GM19452 (cell line): ENCODE measurements around the gene SDHA.
"Not testable (repeated sequence)": the region's sequence is repeated elsewhere in the genome, so short reads cannot be mapped to it uniquely, and the experiment has no call there.

ENCODE experiments used
- ATAC-seq: cut with Tn5 transposase; IDR thresholded peaks from one replicate; pipeline ENCODE4 v1.9.1; 2021; ENCODE audit not compliant: unreplicated experiment

The SDHA gene

DNA sequence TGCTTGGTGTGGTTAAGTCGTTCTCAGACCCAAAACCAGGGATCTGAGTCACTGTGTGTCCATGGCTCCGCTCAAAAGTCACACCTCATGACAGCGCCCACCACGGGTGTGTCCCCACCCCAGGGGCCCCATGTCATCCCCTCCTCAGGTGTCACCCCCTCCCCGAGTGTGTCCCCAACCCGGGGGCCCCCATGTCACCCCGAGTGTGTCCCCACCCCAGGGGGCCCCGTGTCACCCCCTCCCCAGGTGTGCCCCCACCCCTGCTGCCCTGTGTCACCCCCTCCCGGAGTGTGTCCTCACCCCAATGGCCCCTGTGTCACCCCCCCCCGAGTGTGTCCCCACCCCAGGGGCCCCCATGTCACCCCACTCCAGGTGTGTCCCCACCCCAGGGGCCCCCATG, 21.8 kb upstream of the SDHA start:
- no peak for ATAC-seq

DNA sequence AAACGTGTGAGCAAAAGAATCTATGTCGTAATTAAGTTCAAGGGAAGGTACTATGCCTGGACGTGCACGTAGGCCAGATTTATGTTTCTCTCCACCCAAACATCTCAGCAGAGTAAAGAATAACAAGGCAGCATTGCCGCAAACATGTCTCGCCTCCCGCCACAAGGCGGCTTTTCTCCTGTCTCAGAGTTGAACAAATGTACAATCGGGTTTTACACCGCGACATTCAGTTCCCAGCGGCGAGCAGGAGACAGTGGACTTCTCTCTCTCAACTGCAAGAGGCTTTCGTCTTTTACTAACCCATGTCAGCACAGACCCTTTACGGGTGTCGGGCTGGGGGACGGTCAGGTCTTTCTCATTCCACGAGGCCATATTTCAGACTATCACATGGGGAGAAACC, 21.1 kb upstream of the SDHA start:
- ATAC-seq = not testable (repeated sequence)

DNA sequence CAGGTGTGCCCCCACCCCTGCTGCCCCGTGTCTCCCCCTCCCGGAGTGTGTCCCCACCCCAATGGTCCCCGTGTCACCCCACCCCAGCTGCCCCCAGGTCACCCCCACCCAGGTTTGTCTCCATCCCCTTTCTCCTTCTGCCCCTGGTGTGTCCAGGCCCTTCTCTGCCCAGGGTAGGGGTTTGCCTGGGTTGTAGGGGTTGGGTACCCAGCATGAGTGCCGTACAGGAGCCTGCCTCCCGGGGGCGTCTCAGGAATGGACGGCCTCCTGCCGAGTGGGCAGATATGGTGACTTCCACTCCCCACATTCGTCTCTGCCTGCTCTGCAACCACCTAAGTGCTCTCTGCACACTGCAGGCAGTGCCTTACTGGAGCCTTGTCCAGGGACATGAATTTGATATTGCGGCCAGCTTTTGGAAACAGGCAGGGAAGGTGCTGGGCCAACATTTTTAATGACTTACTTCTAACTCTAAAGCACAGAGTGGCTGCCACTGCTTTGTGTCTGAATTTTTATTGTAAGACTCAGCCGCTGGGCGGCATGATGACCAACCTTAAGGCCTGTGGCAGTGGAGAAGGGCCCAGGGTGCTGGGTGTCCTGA, 20.1 kb upstream of the SDHA start:
- ATAC-seq = no peak

DNA sequence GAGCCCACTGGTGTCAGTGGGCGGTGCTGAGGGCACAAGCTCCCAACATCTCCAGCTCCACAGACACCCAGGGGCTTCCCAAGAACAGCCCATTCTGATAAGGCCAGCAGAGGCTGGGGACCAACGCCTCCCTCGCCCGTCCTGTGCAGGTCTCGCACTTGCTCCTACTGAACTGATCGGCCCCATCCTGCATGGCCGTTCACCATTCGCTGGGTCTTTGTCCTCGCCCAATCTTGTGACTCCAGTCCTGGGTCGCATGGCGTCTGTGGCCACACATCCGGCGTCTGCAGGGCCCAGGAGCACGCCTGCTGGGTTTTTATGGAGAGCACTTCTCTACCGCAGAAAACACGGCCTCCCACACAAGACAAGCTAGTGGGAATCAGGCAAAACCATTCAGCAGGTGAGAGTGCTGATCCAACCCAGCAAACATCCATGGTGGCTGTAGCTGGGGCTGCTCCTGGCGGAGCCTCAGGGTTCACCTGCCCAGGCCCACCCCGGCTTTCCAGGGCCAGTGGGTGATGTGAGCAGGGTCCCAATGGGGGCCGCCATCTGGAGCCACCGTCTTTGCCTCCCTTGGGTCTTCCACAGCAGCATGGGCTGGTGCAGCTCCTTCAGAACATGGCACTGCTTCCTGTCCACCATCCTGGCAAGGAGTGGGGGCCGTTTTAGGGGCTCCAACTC, 19.5 kb upstream of the SDHA start:
- ATAC-seq = no peak

DNA sequence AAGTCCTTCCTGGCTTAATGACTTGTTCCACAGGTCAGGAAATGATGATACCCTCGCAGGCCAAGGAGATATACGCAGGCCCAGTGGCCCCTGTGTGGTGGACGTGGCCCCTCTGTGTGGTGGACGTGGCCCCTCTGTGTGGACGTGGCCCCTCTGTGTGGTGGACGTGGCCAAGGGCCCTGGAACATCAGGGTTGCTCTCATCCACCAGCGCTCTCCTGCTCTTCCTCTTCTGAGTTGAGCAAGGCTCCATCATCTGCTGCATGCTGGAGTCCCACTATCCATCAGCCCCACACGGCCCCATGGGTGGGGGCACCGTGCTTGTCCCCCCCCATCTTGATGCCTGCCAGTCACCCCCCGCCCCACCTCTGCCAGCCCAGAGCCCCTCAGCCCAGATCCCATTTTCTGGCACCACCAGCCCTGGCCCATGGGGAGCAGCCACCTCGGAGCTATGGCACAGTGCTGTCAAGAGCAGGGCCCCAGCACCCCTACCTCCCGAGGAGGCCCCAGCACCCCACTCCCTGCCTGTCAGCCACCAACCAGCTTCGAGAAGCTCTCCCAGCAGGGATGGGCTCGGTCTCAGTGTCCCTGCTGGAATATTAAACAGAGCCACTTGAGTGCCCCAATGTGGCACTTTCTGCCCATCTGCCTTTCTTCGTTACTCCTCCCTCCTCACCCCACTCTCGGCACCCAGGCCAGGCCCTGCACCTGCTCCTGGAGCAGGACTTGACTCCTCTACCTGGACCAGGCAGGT, 18.7 kb upstream of the SDHA start:
- no peak for ATAC-seq

DNA sequence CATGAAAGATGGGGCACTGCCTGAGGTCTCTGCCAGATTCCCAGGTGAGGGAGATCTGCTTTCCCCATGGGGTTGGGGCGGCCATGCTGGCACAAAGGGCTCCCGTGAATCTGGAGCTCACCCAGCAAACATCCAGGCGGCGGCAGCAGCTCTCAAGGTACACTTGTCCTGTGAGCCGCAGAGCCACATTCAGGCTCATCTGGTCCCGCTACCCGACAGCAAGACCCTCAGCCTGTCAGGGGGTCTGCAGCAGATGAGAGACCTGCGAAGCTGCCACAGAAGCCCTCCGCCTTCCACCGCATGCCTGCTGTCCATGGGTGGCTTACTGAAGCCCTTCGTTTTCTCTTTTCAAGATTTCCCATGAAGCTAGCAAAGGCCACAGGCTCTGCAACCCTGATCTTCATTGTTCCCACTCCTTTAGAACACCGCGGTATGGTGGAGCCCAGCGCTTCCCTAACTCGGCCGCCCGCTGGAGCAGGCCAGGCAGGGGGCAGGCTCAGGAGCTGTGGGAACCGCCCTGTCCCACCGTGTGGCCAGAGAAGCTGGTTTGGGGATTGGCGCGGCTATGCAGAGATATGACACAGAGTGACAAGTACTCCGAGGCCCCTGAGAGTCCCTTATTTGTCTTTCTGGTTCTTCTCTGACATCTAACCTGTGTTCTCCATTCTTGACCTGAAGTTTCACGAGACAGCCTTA, 18.0 kb upstream of the SDHA start:
- no peak for ATAC-seq

DNA sequence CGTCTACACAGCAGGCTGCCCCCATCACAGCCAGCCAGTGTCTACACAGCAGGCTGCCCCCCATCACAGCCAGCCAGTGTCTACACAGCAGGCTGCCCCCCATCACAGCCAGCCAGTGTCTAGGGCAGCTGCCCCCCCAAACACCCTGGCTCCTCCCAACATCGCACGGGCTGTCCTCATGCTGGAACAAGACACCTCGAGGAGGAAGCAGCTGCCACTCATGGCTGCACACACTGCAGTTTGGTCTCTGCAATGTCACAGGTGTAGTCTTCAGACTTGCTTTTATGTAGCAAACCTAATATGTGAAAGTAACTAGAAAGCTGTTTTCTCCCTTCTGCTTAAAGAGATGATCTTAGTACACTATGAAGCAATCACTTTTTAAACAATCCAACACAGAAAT, 17.1 kb upstream of the SDHA start:
- ATAC-seq = no peak

DNA sequence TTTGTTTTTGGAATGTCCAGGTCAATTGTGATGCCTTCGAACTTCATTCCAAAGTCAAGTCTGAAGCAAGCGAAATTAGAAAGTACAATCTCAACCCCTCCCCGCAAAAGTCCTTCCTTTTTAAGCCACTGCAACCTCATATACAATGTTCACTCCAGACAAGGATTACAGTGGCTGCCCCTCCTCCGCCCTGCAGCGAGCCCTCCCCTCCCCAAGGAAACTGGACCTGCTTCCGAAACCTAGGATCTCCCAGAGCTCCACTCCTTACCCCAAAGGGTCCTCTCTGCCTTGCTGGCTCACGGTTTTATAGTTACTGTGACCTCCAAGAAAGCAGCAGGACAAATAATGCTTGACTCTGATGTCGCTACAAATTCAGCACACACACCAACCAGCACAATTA, 16.4 kb upstream of the SDHA start:
- no peak for ATAC-seq

DNA sequence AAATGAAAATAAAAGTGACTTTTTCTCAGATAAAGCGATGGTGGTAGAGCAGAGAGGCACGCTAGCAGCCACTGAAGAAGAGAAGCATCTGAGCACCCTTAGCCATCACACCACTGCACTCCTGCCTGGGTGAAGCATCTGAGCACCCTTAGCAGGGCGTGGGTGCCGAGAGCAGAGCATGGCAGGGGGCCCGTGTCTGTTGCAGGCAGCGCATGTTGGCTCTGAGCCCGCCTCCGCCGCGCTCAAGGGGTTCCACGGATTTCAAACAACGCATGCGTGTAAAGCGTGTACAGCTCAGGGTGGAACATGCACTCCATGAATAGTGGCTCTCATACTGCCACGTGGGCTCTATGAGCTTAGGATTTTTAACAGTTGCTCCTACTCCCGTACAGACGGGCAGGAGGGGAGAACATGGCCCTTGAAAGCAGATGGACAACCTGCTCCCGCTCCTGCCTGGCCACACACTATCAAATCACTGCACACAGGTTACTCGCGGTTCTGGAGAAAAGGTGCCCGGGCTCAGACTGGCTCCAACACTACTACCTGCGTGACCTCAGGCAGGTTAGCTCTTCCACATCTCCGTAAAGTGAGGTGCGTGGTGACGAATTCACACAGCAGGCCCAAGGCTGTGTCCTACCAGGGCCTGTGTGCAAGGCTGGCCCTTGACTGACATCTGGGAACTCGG, 14.7 kb upstream of the SDHA start:
- no peak for ATAC-seq

DNA sequence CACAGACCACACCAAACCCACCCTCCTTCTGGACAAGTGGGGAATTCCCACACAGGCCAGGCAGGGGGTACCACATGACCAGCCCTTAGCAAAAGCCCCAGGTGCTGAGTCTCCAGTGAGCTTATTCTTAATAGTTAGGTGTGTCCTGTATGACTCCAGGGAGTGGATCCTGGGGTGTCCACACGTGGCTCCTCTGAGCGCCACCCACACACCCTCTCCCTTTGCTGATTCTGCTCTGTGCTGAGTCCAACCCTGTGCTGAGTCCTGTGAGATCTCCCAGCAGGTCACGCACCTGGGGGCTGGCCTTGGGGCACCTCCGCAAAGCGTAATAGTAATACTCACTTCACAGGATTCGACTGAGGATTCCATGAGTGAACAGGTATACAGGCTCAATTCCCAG, 14.1 kb upstream of the SDHA start:
- ATAC-seq = no peak

DNA sequence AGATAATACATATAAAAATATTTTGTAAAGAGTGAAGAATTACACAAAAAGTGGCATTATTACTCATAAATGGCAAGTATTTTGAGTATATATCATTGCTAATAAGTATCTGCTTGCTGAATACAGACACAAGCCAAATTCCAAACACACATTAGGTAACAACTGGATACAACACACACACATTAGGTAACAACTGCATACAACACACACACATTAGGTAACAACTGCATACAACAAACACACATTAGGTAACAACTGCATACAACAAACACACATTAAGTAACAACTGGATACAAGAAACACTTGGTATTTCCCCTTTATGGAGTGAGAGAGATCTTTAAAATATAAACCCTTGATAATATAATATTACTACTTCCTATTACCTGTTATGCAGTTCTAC, 13.7 kb upstream of the SDHA start:
- ATAC-seq = no peak

DNA sequence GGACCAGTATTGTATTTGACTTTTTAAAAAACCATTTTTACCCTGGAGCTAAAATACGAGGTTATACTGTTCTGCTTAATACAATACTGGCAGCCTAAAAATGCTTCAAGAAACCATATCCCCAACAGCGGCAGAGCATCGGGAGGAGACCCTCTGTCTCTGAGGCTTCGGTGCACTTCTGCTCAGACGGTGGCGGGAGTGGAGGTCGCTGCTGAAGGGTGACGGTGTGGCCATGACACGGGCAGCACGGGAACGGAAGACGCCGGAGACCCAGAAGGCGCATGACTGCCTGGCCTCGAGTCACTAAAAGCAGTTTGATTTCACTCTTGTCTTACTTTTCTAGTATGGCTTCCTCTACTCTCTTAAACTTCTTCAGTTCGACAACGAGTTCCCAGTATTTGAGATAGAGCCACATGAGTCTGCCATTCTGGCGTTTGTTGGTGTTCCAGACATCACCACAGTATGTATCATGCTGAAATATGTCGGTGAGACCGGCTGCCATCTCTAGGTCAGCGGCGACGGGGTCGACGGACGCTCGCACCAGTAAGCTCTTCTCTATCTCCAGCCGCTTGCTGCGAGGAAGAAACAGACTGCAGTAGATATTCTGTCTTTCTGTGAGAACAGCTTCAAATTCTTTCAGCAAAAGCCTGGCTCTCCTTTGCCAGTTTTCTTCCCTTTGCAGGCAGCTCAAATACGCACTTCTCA, 13.0 kb upstream of the SDHA start:
- ATAC-seq = no peak

DNA sequence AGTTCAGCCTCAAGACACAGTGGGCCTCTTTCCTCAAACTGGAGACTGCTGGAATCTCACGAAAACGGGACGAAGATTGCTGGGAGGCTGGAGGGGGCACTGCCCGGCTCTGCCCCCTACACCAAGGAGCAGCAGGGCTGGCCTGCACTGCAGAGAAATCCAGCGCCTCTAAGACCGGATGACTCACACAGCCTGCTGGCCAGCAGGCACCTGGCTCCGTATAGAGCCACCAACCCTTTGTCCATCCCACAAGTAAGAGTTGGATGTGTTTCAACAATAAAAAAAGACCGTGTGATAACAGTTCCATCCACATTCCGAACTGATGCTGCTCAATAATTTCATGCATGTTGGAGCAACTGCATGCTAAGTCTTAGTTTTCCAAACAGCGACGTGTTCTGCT, 11.7 kb upstream of the SDHA start:
- ATAC-seq = no peak

DNA sequence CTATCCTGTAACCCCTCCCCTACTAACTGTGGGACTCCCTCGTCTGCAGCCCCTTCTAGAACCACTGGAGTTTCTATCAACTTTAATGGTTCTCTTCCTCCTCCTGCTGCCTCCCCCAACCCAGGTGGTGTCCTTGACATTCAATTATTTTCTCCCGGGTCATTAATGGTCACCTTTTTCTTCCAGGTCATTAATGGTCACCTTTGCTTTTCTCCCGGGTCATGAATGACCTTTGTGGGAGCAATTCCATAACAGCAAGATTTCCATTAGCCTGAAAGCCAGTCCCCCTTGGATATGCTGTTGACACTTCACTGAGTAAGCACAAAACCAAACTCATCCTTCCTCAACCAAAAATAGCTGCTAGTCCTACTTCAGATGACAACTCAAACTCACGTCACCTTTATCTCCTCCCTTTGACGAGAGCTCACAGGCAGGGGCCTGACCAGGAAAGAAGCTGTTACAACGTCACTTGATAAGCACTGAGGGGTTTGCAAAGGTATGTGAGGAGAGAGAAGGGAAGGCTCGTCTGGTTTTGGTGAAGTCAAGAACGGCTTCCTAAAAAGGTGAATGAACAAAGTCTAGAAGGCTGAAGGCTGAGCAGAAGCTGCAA, 11.1 kb upstream of the SDHA start:
- no peak for ATAC-seq

DNA sequence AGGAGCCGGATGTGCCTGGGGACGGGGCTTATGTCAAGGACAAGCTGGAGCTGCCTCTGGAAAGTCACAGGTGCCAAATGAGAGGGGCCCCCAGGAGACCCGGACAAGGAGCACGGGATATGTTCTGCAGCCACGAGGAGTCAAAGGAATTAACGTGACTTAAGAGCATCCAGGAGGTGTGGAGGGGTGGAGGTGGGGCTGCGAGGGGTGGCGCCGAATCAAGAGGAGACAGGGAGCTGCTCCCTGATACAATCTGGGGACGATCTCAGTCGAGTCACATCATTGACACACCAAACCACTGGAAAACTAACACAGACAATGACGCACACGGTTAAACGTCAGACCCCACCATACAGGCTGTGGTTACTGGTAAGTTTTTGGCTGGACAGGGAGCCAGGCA, 10.5 kb upstream of the SDHA start:
- no peak for ATAC-seq

DNA sequence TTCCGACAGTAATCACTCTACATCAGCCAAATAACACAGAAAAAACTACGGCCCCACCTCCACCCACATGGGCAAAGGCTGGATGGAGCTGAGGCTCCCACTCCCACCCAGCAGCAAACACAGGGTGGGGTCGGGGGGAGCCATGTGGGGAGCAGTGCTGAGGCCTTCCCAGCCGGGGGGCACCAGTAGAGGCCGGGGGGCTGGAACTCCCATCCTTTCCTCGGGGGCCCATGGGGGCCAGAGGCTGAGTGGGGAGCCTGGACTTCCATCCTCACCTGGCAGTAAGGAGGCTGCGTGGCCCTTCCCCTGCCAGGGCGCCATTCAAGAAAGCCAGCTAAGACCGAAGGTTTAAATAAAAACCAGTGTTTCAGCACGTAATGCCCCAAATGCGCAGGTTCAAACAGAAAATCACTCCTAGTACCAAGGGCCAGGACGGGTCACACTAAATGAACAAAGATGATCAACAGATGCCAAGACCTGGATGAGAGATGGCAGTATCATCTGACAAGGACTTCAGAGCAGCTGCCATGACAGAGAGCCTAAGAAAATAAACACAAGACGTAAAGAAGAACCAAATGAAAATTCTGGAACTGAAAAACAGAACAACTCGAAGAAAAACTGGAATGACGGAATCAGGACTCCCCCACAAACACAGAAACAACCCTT, 9.5 kb upstream of the SDHA start:
- no peak for ATAC-seq

DNA sequence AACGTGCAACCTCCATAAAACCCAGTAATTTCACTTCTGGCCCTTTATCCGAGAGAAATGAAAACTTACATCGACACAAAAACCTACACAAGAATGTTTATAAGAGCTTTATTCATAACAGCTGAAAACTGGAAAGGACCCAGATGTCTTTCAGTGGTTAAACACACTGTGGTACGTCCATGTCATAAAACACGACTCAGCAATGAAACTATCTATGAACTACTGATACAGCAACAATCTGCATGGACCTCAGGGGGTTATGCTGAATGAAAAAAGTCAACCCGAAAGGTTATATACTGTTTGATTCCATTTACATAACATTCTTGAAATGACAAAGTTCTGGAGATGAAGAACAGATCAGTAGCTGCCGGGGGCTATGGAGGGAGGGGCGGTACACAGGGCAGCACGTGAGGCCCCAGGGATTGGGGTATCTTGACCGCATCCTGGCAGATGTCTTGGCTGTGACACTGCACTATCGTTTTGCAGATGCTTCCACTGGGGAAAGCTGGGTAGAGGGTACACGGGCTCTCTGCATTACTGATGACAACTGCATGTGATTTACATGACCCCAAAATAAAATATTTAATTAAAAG, 4.2 kb upstream of the SDHA start:
- no peak for ATAC-seq

DNA sequence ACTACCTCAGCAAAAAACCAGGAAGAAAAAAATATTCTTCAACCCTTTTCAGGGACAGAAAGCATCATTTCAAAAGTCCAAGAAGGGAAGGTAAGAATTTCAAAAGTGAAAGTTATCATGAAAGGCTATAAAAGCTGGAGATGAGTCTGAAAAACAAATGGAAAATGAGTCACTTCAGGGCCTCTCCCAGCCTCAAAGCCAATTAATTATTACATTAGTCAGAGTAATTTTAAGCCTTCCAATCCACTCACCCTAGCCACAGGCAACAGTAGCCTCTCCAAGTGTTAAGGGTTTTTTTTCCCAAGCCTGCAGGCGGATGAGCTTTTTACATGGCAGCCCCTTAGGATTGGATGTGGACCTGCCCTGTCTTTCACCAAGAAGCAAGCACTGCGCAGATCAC, 2.9 kb upstream of the SDHA start:
- not testable (repeated sequence) for ATAC-seq

DNA sequence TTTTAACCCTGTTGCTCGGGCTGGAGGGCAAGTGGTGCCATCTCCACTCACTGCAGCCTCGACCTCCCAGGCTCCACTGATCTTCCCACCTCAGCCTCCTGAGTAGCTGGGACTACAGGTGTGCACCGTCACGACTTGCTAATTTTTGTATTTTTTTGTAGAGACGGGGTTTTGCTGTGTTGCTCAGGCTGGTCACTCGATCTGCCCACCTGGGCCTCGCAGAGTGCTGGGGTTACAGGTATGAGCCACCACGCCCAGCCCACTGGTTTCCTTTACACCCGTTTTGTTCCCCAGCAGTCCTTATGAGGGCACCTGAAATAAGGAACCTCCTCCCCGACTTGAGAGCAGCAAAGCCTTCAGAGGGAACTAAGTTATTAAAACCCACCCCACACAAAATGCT, 2.0 kb upstream of the SDHA start:
- not testable (repeated sequence) for ATAC-seq
